ENCODE data around the gene GALNT7.

The GALNT7 gene

GRCh38 chr4:173332021-173332487, 163.4 kb downstream of the GALNT7 start:
- Histone ChIP-seq H3K9ac (peak overlapping the region; percentile 100; the same call in 1 of the 2 replicates), H3K36me3 (ENCODE audit: insufficient read depth) (peaks cover 18% of the 10 kb centered on the region), H3K4me2 (peak overlapping the region; percentile 80), H4K20me1 (ENCODE audit: insufficient read depth) (peaks cover 13% of the 10 kb centered on the region; the same call in 1 of the 2 replicates), H3K4me3 (IDR thresholded peaks at IDR 0.05; ENCODE audit: insufficient read depth, low read depth, low read length) (no peak overlapping the region), H3K4me1 (ENCODE audit: low read depth, poor library complexity, severe bottlenecking) (peaks cover 36% of the 10 kb centered on the region), H3K27ac (peak overlapping the region; percentile 3; the same call in 1 of the 2 replicates), H3K79me2 (ENCODE audit: insufficient read depth, low read depth) (peaks cover 58% of the 10 kb centered on the region), H2AFZ (ENCODE audit: low read depth) (no peak overlapping the region), H3K27me3 (ENCODE audit: insufficient read depth, low read depth) (no peaks in the 10 kb centered on the region)
- no peak for TF ChIP-seq CTCF (conservative IDR thresholded peaks at IDR 0.05; ENCODE audit: low read depth, low read length)

- no peak overlapping the region for H2AFZ ChIP-seq (ENCODE audit: low read depth)
- TF ChIP-seq CTCF (conservative IDR thresholded peaks at IDR 0.05; ENCODE audit: low read depth, low read length), result no peak
- H3K27ac ChIP-seq, result peak overlapping the region; percentile 97
- H3K79me2 ChIP-seq (ENCODE audit: insufficient read depth, low read depth), result peaks cover 59% of the 10 kb centered on the region
- H3K4me3 ChIP-seq (IDR thresholded peaks at IDR 0.05; ENCODE audit: insufficient read depth, low read depth, low read length), result no peak overlapping the region
- peaks cover 45% of the 10 kb centered on the region for H3K4me1 ChIP-seq (ENCODE audit: low read depth, poor library complexity, severe bottlenecking)
- peaks cover 13% of the 10 kb centered on the region; the same call in 1 of the 2 replicates for H4K20me1 ChIP-seq (ENCODE audit: insufficient read depth)
- no peaks in the 10 kb centered on the region for H3K27me3 ChIP-seq (ENCODE audit: insufficient read depth, low read depth)
- peak overlapping the region; percentile 100 for H3K9ac ChIP-seq
- H3K4me2 ChIP-seq, result peak overlapping the region; percentile 80
- peaks cover 18% of the 10 kb centered on the region for H3K36me3 ChIP-seq (ENCODE audit: insufficient read depth)
These were observed 164.5 kb downstream of the GALNT7 start for GRCh38 chr4:173332963-173333657.

- Histone ChIP-seq H3K4me1 (ENCODE audit: low read depth, poor library complexity, severe bottlenecking) (peaks cover 51% of the 10 kb centered on the region), H4K20me1 (ENCODE audit: insufficient read depth) (peaks cover 13% of the 10 kb centered on the region; the same call in 1 of the 2 replicates), H3K79me2 (ENCODE audit: insufficient read depth, low read depth) (peaks cover 59% of the 10 kb centered on the region), H2AFZ (ENCODE audit: low read depth) (0 out of 2 replicates have a peak overlapping the region, but pooled peaks have one; percentile 25), H3K27me3 (ENCODE audit: insufficient read depth, low read depth) (no peaks in the 10 kb centered on the region), H3K27ac (peak overlapping the region; percentile 97), H3K4me3 (IDR thresholded peaks at IDR 0.05; ENCODE audit: insufficient read depth, low read depth, low read length) (no peak overlapping the region), H3K36me3 (ENCODE audit: insufficient read depth) (peaks cover 18% of the 10 kb centered on the region), H3K4me2 (peak overlapping the region; percentile 80), H3K9ac (peak overlapping the region; percentile 100)
- no peak for TF ChIP-seq CTCF (conservative IDR thresholded peaks at IDR 0.05; ENCODE audit: low read depth, low read length)
These were observed 165.1 kb downstream of the GALNT7 start for GRCh38 chr4:173333658-173334084.

- Histone ChIP-seq H3K4me3 (IDR thresholded peaks at IDR 0.05; ENCODE audit: insufficient read depth, low read depth, low read length) (no peak within 1 kb of the TSS), H3K4me2 (peak within 1 kb of the TSS; percentile 80), H4K20me1 (ENCODE audit: insufficient read depth) (peaks cover 13% of the 10 kb centered on the region; the same call in 1 of the 2 replicates), H3K9ac (peak within 1 kb of the TSS; percentile 100), H3K36me3 (ENCODE audit: insufficient read depth) (peaks cover 18% of the 10 kb centered on the region), H2AFZ (ENCODE audit: low read depth) (peak within 1 kb of the TSS; percentile 53), H3K4me1 (ENCODE audit: low read depth, poor library complexity, severe bottlenecking) (peaks cover 51% of the 10 kb centered on the region), H3K27me3 (ENCODE audit: insufficient read depth, low read depth) (no peaks in the 10 kb centered on the region), H3K79me2 (ENCODE audit: insufficient read depth, low read depth) (peaks cover 59% of the 10 kb centered on the region), H3K27ac (peak within 1 kb of the TSS; percentile 97)
- no peak for TF ChIP-seq CTCF (conservative IDR thresholded peaks at IDR 0.05; ENCODE audit: low read depth, low read length)
These were observed 165.7 kb downstream of the GALNT7 start, which contains the start of gene HMGB2 for GRCh38 chr4:173334085-173334890. Gene HMGB2, minus strand, starts transcription at chr4:173334358. Its CDS starts 709 bp downstream, at chr4:173333649.

All from KMS-11 (cell line).